ENCODE results near the gene ZNF160. TPM values are rescaled to one million over a fixed set of nuclear protein-coding genes. Genes with fewer than 3 reads are reported as not detected.
"Not testable (repeated sequence)": the region's sequence is repeated elsewhere in the genome, so short reads cannot be mapped to it uniquely, and the experiment has no call there.

The ZNF160 gene
- polyA plus RNA-seq (2013, experiment 1 of 2; ENCODE audit: insufficient read length): 11.8 TPM
- polyA plus RNA-seq (2013, experiment 2 of 2; ENCODE audit: insufficient read length): 11.4 TPM

GRCh38 chr19:53103234-53104203 lies at the start of gene ZNF160:
TSS of gene ZNF160 (minus strand) at chr19:53103422. CDS start at chr19:53086276, 17,146 bp downstream.
- peak; percentile 97 for DNase-seq

- DNase-seq: no peak
Measured at GRCh38 chr19:53147645-53148044, 44.4 kb upstream of the ZNF160 start.

- no peak for DNase-seq
Measured at GRCh38 chr19:53140351-53140750, 37.1 kb upstream of the ZNF160 start.

GRCh38 chr19:53136432-53136831 lies 33.2 kb upstream of the ZNF160 start:
- DNase-seq: no peak

GRCh38 chr19:53132141-53132991 lies 29.1 kb upstream of the ZNF160 start, which contains the start of gene ZNF415:
TSS of gene ZNF415 (minus strand) at chr19:53132910. CDS start at chr19:53122676, 10,234 bp downstream.
- DNase-seq: peak; percentile 76

GRCh38 chr19:53131727-53132126 lies 28.5 kb upstream of the ZNF160 start:
- DNase-seq: no peak

- no peak for DNase-seq
Measured at GRCh38 chr19:53131085-53131590, 27.9 kb upstream of the ZNF160 start.

- DNase-seq: no peak
Measured at GRCh38 chr19:53130506-53130905, 27.3 kb upstream of the ZNF160 start.

- not testable (repeated sequence) for DNase-seq
Measured at GRCh38 chr19:53126733-53127526, 23.7 kb upstream of the ZNF160 start.

- DNase-seq: no peak
Measured at GRCh38 chr19:53123400-53123799, 20.2 kb upstream of the ZNF160 start.

- DNase-seq: no peak
Measured at GRCh38 chr19:53112286-53112685, 9.1 kb upstream of the ZNF160 start.

- no peak for DNase-seq
Measured at GRCh38 chr19:53109527-53109926, 6.3 kb upstream of the ZNF160 start.

GRCh38 chr19:53102756-53103233 lies 427 bp downstream of the ZNF160 start:
- peak; percentile 26 for DNase-seq

GRCh38 chr19:53102206-53102755 lies 941 bp downstream of the ZNF160 start:
- no peak for DNase-seq

GRCh38 chr19:53101518-53101917 lies 1.7 kb downstream of the ZNF160 start:
- no peak for DNase-seq

- not testable (repeated sequence) for DNase-seq
Measured at GRCh38 chr19:53098570-53098969, 4.7 kb downstream of the ZNF160 start.

- DNase-seq: not testable (repeated sequence)
Measured at GRCh38 chr19:53096982-53097690, 6.1 kb downstream of the ZNF160 start.

- not testable (repeated sequence) for DNase-seq
Measured at GRCh38 chr19:53096579-53096978, 6.6 kb downstream of the ZNF160 start.

- no peak for DNase-seq
Measured at GRCh38 chr19:53094754-53095575, 8.3 kb downstream of the ZNF160 start.

GRCh38 chr19:53092723-53093122 lies 10.5 kb downstream of the ZNF160 start:
- no peak for DNase-seq
